COLO829 (cell line): ENCODE measurements around the gene NRXN2.
A peak's percentile ranks its signal among the peaks of the same experiment; 100 is the strongest.

Experiments used
- DNase-seq: peaks from one replicate; pipeline ENCODE4 v3.0.0; 2012; ENCODE audit warnings: low spot score

The NRXN2 gene

DNA sequence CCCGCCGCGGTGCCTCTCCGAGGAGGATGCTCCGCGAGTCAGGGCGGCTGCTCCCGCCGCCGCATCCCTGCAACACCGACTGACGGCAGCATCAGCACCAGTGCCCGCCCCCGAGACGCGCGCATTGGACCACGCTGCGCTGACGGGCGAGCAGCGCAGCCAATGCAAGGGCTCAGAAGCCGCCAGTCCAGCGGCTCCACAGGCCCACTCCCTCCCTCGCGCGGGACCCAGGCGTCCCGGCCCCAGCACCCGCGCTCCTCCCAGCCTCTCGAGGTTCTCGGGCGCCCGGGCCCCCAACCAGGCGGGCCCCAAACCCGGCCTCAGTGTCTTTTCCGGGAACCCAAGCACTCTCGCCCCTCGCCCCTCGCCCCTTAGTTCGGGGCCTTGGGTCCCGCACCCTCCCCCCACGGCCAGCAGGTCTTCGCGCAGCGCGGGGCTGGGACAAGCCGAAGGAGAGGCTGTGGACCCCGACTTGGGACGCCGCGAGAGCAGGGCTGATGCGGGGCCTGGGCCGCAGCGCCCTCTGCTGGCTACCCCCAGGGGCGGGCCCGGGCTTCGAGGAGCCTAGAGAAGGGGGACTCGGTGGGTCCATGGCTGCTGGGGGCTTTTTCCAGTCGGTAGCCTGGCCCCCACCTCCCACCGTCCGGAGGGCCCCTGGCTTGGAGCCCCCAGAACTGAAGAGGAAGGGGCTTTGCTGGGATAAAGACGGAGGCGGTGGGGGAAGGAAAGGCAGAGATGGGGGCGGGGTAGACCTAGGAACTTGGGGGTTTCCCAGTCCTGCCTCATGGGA is at the start of gene NRXN2:
Gene NRXN2 (minus strand): TSS at position 81 of the 790 bp plus-strand sequence. CDS start 9,498 bp downstream, outside the sequence.
- DNase-seq: peak; percentile 80

GRCh38 chr11:64772303-64773018 is 49.5 kb upstream of the NRXN2 start:
- DNase-seq: no peak

- DNase-seq: no peak
Measured at GRCh38 chr11:64771861-64772260, 48.9 kb upstream of the NRXN2 start.

DNA sequence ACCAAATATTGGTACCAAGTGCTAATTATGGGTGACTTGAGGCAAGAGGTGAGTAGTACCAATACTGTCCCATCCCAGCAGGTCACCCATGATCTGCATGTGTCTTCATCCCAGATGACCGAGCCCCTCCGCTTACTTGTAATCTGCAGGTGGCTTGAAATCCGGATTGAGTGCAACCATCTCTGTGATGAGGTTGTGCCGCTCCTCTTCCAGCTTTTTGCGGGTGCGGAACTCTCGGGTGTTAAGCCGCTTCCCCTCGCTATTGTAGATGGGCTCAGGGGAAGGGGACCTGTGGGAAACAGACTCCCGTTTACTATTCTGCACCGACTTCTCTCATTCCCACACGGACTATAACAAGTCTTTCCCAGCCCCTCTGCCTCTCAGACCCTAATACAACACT is 47.1 kb upstream of the NRXN2 start:
- DNase-seq: no peak

- DNase-seq: no peak
Measured at GRCh38 chr11:64769283-64769682, 46.3 kb upstream of the NRXN2 start.

DNA sequence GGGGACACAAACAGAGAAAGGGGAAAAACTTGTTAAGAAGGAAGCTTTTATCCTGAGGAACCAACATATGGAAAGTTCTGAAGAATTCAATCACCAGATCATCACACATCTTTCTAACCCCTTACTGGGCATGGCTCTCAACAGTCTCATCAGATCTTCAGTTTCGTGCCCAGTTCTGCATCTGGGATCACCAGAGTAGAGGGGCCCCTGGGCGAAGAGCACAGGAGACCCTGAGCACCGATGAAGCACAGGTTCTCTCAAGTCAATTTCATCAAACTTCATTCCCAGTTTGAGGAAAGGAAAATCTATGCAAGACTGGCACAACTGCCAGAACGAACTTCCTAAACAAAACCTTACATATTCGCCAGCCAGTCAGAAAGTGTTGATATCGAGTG is 45.3 kb upstream of the NRXN2 start:
- no peak for DNase-seq

- DNase-seq: peak; percentile 28
Measured at GRCh38 chr11:64767344-64768299, 44.6 kb upstream of the NRXN2 start.

- DNase-seq: no peak
Measured at GRCh38 chr11:64766881-64767280, 43.9 kb upstream of the NRXN2 start.

DNA sequence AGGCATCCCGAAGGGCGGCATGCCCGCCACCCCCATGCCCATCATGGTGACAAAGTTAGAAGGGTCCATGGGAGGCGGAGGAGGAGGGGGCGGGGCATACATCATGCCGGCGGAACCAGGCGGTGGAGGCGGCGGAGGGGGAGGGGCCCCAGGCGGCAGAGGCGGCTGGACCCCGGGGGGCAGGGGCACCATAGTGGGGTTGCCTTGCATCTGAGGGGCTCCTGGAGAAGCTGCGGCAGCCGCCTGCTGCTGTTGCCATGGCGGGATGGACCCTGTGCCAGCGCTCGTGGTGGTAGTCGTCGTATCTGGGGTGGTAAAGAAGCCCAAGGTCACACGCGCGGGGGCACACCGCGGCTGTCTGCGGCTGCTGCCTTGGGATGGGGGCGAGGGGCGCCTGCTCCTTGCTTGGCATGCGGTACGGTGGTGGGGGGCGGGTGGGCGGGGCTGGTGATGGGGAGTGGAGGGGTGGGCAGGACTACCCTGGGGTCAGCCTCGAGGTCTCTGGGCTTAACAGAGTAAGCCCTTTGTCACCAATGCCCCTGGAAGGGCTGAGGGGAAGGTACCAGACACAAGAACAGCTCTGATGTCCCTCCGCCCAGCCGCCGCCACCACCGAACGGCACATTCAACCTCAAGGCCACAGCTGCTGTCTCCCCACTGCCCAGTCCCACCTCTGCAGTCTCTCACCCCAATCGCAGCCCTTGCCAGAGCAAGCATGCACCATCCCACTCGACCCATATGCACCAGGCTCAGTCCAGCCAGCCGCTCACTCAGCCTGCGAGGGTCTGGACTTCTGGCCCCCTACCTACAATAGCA is 43.1 kb upstream of the NRXN2 start:
- no peak for DNase-seq

DNA sequence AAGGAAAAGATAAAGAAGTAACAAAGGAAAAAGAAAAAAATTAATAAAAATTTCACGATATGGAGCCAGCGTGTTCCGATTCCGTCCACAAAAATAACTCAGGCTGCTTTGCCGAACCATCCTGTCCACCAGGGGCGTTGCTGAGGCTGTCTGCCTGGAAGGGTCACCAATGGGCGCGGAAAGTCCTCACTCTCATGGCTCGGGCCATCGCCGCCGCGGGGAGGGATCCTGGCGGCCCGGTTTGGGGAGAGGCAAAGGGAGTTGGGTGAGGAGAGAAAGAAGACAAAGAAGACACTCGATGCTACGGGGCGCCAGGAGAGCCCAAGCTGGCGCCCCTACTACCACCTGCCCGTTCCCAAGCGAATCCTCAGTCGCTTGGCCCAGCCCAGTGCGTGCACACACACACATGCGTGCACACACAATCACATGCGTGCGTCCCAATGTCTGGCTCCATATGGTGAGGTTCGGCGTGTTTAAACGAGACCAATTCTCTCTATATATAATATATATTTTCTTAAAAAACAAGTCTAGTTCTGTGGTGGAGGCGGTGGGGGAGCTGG is 42.4 kb upstream of the NRXN2 start:
- no peak for DNase-seq

DNA sequence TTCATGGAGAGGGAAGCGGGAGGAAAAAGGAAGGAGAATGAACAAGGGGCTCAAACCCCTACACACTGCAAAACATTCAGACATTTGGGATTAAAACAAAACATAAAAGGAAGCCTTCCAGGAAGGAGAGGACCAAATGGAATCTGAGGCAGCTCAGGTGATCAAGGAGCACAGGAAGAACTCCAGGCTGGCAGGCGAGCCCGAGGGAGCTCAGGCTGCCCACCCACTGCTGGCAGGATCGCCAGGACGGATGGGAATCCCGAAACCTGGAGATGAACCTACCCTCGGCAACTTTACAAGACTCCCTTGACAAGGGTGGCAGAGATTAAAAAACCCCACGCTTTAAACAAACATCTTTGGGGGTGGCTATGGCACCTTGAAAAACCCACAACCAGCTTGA is 41.8 kb upstream of the NRXN2 start:
- no peak for DNase-seq

DNA sequence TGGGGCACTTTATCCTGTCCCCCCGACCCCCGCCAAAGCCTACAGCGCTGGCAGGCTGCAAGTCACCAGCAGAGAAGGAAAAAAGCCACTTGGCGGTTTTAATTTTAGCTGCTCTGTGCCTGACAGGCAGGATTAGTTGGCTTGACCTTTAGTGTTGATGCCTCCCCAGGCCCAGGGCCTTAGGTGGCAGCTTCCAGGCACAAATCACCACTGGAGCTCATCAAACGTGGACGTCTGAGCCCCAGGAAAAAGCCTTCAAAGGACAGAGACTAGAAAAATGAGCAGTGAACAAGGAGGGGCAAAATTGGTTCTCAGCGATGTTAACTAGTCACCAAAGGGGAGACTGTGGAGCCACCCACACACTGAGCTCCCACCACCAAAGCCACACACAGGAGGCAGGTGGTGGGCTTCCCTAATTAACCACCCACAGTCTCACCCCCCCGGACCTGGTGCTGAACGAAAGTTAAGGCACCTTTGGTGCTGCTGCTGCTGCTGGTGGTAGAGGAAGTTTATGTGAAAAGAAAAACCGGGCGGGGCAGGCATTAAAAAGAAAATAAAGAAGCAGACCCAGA is 41.1 kb upstream of the NRXN2 start:
- DNase-seq: no peak

DNA sequence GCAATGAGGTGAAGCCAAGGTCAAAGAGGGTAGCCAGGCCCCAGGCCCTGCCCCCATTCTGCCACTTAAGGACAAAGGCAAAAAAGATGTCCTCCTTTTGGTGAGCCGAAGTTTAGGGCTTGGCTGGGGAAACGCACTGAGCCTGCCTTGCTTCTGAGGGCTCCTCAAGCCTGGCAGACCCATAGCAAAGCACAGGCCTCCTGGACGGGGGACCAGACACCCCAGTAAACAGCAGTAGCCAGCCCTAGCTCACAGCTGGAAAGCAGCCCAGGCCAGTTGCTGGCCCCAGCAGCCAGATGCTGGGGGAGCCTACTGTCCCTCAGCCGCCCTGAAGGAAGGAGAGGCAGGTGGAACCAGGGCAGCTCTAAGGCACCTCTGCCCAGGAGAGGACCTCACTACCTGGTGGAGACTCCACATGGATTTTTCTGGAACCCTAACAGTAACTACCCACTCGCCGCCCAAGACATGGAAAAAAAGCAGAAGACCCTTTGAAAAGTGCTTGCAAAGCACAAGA is 40.6 kb upstream of the NRXN2 start:
- no peak for DNase-seq

GRCh38 chr11:64762674-64763525 is 39.9 kb upstream of the NRXN2 start:
- DNase-seq: no peak

- DNase-seq: no peak
Measured at GRCh38 chr11:64762277-64762673, 39.3 kb upstream of the NRXN2 start.

- no peak for DNase-seq
Measured at GRCh38 chr11:64760759-64761420, 37.9 kb upstream of the NRXN2 start.

DNA sequence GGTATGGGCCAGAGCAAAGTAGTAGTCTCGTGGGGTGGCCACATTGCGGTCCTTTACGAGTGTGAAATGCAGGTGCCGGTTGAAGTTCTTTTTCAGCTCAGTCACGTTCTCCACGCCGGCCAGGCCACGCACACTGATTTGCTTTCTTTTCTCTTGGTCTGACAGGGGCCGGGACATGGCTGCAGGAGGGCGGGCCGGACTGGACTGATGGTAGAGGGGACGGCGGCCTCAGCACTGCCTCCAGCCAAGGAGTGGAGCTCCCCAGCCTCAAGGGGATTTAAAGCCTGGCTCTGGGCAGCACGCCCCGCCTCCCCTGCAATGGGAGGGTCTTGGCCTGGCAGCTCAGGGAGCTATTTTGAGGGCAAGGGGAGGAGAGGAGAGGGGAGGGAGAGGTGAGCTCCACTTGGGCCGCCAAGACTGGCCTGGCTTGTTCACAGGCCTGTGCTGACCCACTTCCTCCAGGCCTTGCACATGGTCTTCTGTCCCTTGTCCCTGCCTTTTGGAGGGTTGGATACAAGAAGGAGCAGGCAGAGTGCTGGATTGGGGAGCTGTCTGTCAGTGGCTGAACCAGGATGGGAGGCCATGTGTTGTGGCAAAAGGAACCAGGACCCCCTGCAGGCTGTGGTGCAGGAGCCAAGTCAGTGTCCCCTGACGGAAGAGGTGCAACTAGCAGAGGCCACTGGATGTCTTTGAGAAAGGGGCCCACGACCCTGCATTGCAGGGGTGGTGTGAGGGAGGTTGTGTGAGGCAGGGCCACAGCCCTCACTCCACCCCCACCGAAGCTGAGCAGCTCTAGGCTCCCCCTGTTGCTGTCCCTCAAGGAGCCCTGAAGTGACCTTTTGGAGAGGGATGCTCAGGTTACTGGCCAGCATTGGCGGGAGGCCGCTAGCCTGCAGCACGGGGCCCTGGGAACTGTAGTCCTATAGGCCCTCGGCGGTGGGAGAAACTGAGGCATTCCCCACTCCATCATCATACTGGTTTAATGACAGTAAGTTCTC is 37.0 kb upstream of the NRXN2 start, which contains the start of gene PYGM:
Gene PYGM (minus strand): TSS at position 253 of the 998 bp plus-strand sequence. CDS start 76 bp downstream, at position 177.
- DNase-seq: no peak
